GM12864 (cell line): ENCODE data around the gene SDCCAG8.

Experiments used
- DNase-seq: peaks from one replicate; pipeline ENCODE4 v3.0.0-alpha.2; 2011; ENCODE audit warnings: low read depth
- H3K4me3 ChIP-seq: 2 replicates; pipeline ENCODE4 v1.5.1; 2011; ENCODE audit warnings: mild to moderate bottlenecking, low read depth, low read length, control low read depth
- TF ChIP-seq, protein P1 (sequence below): IDR thresholded peaks from 2 replicates; pipeline ENCODE4 v1.5.1; 2011; ENCODE audit warnings: low read depth, mild to moderate bottlenecking, moderate library complexity, low read length, control low read depth, inconsistent platforms; ENCODE audit errors: missing control alignments

The SDCCAG8 gene

DNA sequence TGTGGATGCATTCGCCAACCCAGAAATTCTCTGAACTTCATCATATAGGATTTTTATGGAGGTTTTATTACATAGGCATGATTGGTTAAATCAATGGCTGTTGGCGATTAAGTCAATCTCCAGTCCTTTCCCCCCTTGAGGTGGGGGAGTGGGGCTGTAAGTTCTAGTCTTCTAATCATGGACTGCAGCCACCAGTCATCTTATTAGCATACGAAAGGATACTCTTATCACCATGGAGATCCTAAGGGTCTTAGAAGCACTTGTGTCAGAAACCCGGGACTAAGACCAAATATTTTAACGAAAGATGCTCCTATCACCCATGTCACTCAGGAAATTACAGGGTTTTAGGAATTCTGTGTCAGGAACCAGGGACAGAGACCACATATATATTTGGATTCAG, 36.3 kb downstream of the SDCCAG8 start:
- TF ChIP-seq, protein P1, sequence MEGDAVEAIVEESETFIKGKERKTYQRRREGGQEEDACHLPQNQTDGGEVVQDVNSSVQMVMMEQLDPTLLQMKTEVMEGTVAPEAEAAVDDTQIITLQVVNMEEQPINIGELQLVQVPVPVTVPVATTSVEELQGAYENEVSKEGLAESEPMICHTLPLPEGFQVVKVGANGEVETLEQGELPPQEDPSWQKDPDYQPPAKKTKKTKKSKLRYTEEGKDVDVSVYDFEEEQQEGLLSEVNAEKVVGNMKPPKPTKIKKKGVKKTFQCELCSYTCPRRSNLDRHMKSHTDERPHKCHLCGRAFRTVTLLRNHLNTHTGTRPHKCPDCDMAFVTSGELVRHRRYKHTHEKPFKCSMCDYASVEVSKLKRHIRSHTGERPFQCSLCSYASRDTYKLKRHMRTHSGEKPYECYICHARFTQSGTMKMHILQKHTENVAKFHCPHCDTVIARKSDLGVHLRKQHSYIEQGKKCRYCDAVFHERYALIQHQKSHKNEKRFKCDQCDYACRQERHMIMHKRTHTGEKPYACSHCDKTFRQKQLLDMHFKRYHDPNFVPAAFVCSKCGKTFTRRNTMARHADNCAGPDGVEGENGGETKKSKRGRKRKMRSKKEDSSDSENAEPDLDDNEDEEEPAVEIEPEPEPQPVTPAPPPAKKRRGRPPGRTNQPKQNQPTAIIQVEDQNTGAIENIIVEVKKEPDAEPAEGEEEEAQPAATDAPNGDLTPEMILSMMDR = no peak
- no peak for DNase-seq
- no peak overlapping the region for H3K4me3 ChIP-seq

DNA sequence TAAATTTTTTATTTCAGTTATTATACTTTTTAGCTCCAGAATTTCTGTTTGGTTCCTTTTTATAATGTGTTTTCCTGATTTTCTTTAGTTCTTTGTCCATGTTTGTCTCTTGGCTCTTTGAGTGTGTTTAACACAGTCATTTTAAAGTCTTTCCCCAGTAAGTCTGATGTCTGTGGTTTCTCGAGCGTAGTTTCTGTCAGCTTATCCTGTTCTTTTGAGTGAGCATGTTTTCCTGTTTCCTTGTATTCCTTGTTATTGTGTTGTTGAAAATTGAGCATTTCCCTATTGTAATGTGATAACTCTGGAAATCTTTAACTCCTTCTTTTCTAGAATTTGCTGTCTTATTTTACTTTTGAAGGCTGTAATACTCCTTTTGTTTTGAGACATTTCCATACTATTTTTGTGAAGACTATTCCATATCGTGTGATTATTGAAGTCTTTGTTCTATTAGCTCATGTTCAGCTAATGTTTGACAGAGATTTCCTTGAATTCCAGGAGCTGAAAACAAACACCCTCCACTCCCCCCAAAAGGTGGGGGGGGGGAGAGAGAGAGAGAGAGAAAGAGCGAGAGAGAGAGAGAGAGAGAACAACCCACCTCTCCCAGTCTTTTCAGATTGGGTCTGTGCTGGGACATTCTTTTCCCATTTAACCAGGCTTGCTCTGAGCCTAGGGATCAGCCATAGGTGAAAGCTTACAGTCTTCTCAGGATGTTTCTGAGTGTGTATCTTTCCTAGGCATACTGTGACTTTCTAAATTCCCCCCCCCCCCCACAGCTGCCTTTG, 38.3 kb downstream of the SDCCAG8 start:
- H3K4me3 ChIP-seq = no peak overlapping the region
- DNase-seq = no peak
- TF ChIP-seq, protein P1 = no peak

DNA sequence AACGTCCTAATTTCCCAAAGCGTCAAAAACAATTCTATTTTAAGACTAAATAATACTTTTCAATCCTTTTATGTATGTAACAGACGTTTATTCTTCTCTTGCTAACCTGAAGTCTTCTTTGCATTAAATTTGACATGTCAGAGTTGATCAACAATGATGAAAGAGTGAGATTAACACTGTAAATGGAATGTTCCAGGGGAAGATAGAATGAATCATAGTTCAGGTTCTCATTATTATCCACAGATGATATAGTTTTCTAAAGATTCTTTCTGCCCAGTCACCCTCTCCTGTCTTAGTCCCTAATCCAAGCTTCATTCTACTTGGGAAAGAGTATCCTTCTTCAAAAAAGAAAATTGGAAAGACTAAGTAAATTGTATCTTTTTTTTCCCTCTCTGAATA, 38.9 kb downstream of the SDCCAG8 start:
- DNase-seq = no peak
- TF ChIP-seq, protein P1 = no peak
- no peak overlapping the region for H3K4me3 ChIP-seq

DNA sequence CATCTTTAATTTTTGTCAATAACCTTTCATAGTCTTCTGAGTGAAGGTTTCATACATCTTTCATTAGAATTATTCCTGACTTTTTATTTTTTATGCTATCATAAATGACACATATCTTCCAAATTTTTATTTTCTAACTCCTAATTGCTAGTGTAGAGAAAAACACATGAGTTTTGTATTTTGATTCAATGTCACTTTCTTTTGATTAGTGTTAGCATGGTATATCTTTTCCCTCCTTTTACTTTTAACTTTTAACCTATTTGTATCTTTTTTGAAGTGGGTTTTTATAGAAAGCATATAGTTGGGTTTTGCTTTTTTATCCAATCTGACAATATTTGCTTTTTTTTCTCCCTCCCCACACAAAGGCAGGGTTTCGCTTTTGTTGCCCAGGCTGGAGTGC, 43.2 kb downstream of the SDCCAG8 start:
- H3K4me3 ChIP-seq = no peak overlapping the region
- TF ChIP-seq, protein P1 = no peak
- DNase-seq = no peak

DNA sequence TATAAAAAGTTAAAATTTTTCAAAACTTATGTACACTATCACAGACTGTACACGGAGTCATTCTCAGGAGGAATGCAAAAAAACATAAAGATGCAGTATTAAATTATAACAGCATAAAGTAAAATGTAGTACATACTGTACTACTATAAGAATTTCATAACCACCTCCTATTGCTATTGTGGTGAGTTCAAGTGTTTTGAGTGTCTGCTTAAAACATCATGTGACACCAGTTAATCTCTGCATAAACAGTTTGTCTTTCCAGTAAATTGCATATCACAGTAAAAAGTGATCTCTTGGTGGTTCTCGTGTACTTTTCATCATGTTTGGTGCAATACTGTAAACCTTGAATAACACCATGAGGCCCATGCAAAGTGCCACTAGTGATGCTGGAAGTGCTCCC, 45.2 kb downstream of the SDCCAG8 start:
- TF ChIP-seq, protein P1 = no peak
- no peak for DNase-seq
- H3K4me3 ChIP-seq = no peak overlapping the region

DNA sequence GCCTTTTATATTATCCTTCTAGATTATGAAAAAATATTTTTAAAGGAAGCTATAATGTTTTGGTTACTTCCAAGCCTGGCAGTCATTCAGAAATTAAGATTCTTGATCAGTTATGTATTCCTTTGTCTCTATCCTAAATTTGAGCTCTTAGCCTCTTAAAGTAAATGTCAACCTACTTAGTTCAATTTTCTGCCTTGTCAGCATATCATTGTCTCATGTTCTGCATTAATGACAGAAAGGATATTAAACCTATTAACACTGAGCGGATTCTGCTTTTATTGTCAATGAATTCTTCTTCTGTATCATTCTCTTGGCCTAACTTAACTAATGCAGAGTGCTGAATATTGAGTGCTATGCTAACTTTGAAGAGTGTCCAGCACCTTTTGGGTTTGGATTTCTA, 56.0 kb downstream of the SDCCAG8 start:
- no peak for DNase-seq
- TF ChIP-seq, protein P1 = no peak
- H3K4me3 ChIP-seq = no peak overlapping the region

DNA sequence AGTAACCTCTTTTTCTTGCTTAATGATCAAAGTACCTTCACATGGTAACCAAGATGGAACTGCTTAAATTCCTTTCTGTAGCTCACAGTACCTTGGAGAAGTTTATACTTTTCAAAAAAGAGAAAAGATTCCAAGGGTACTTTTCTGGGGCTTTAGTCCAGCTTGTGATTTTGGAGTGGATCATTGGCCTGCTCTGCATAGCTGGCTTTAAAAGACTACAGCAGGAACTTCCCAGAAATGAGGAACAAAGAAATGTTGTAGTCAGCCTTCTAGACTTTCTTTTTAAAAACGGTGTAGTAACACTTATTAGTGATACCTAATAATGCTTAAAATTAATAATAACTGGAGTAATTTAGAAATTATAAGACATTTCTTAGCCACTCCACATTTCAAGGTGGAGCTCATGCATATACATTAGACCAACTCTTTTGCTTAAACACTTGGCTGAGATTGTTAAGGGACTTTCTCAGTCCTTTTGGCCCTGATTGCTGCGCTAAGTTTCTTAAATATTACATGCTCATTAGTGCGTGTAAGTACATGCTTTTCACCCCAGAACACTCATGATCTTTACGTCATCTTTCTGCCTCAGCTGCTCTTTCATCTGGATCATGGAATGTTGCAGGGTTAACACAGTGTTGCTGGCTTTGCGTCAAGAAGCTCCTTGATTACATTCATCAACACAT, 57.3 kb downstream of the SDCCAG8 start:
- peak; percentile 25 for DNase-seq
- H3K4me3 ChIP-seq = peak overlapping the region; percentile 36; the same call in 1 of the 2 replicates
- TF ChIP-seq, protein P1 = no peak
